Panc1 (cell line): Measurements from ENCODE around the gene MTX3. TPM values are rescaled to one million over a fixed set of nuclear protein-coding genes. Genes with fewer than 3 reads are reported as not detected.

Experiments used
- ATAC-seq: fragments of 200-7000 bp; cut with Tn5 transposase; 2 replicates; pipeline ENCODE4 v1.9.1; 2020; ENCODE audit warnings: mild to moderate bottlenecking, moderate library complexity
- BruUV-seq: library from RNA; stranded (reverse); fragments of 400-500 nt; replicated peaks from 2 replicates; lab custom pipeline; 2021; lab: Mats Ljungman, UMichigan
- CTCF ChIA-PET: fragments of 300-600 bp; sonication (Branson Sonifier 250); formaldehyde crosslinking; loops from one replicate; lab custom pipeline; 2022; ENCODE audit warnings: antibody characterized with exemption; lab: Charles Lee
- POLR2A ChIA-PET: fragments of 300-600 bp; sonication (Branson Sonifier 250); formaldehyde crosslinking; loops from one replicate; lab custom pipeline; 2022; ENCODE audit warnings: antibody characterized with exemption; lab: Charles Lee
- DNase-seq: peaks from one replicate; pipeline ENCODE4 v3.0.0-alpha.2; 2010; ENCODE audit warnings: low read depth, low spot score
- H3K27ac ChIP-seq: 2 replicates; pipeline ENCODE4 v1.5.1; 2011; ENCODE audit warnings: mild to moderate bottlenecking, low read length, inconsistent platforms
- H3K27me3 ChIP-seq: fragments of 200-500 bp; sonication (Bioruptor generic); 2 replicates; pipeline ENCODE4 v1.6.0; 2014; ENCODE audit warnings: low read length, inconsistent platforms; ENCODE audit not compliant: control insufficient read depth, insufficient read depth
- H3K36me3 ChIP-seq: fragments of 200-500 bp; sonication (Bioruptor generic); 2 replicates; pipeline ENCODE4 v1.5.1; 2014; ENCODE audit warnings: inconsistent platforms, mild to moderate bottlenecking, low read length, moderate library complexity; ENCODE audit not compliant: control insufficient read depth, insufficient read depth
- H3K4me1 ChIP-seq: 2 replicates; pipeline ENCODE4 v1.5.1; 2011; ENCODE audit warnings: inconsistent platforms, mild to moderate bottlenecking, low read length, moderate library complexity; ENCODE audit not compliant: control insufficient read depth, insufficient read depth
- H3K4me3 ChIP-seq, 2 experiments: 2 replicates each; pipeline ENCODE4 v1.5.1; 2011 to 2012; ENCODE audit warnings: low read depth in 2 of 2, low read length in 2 of 2, mild to moderate bottlenecking in 2 of 2, inconsistent platforms in 1 of 2, moderate library complexity in 1 of 2
- H3K9me3 ChIP-seq: fragments of 200-500 bp; sonication (Bioruptor generic); 2 replicates; pipeline ENCODE4 v1.5.1; 2014; ENCODE audit warnings: low read depth, mild to moderate bottlenecking, inconsistent platforms, low read length, moderate library complexity; ENCODE audit not compliant: control insufficient read depth, insufficient read depth
- CTCF ChIP-seq: fragments of 450-650 bp; IDR thresholded peaks from 2 replicates; pipeline ENCODE4 v1.5.1; 2017; ENCODE audit warnings: mild to moderate bottlenecking
- POLR2AphosphoS5 ChIP-seq: IDR thresholded peaks from 2 replicates; pipeline ENCODE4 v1.6.1; 2012; ENCODE audit warnings: mild to moderate bottlenecking, low read depth, low read length, moderate library complexity
- REST ChIP-seq, 2 experiments: IDR thresholded peaks; 2 replicates each; pipeline ENCODE4 v1.6.1; 2011 to 2012; ENCODE audit warnings: low read depth in 2 of 2, control low read depth in 1 of 2, low read length in 1 of 2, mild to moderate bottlenecking in 1 of 2, moderate library complexity in 1 of 2; ENCODE audit not compliant: insufficient read depth in 1 of 2
- SIN3A ChIP-seq: IDR thresholded peaks from 2 replicates; pipeline ENCODE4 v1.6.1; 2012; ENCODE audit warnings: low read depth, mild to moderate bottlenecking, low read length, moderate library complexity, borderline replicate concordance; ENCODE audit not compliant: insufficient read depth
- TCF7L2 ChIP-seq: IDR thresholded peaks from 2 replicates; pipeline ENCODE4 v1.6.1; 2011; ENCODE audit warnings: mild to moderate bottlenecking, low read depth, low read length, inconsistent platforms
- in situ Hi-C: cut with HindIII; loops from 2 replicates; pipeline ENCODE4 v1.10.0; 2016; ENCODE audit warnings: low sequenced_read_pairs, low pct_unique_long_range_greater_than_20kb
- intact Hi-C: fragments of 100-400 bp; cut with micrococcal nuclease; formaldehyde crosslinking; loops from one replicate; pipeline ENCODE4 v1.10.0; 2022; ENCODE audit not compliant: unreplicated experiment
- total RNA-seq: library from RNA; stranded (reverse); gene quantifications from one replicate; pipeline ENCODE4 v1.2.1, GENCODE V29; 2021; ENCODE audit not compliant: unreplicated experiment

Gene MTX3
- total RNA-seq, 1 experiment from 2014 or later = 18.1 TPM

- intact Hi-C loops = no loop called here
- POLR2A ChIA-PET = interaction anchor here (0.6 kb wide), 1 partner anchor 925 kb away, joined by 8 read pairs; no protein-coding TSS in a partner anchor
- BruUV-seq = no TSS peak
These were observed 861 bp downstream of the MTX3 start for GRCh38 chr5:79990205-79990597.

GRCh38 chr5:79986260-79986659 lies 4.8 kb downstream of the MTX3 start:
- BruUV-seq = no TSS peak
- DNase-seq = no peak
- H3K4me3 ChIP-seq = no peak overlapping the region
- intact Hi-C loops (no loop called here), in situ Hi-C loops (no loop called here)
- no peak for ATAC-seq
- no peaks in the 10 kb centered on the region; the same call in 1 of the 2 replicates for H3K9me3 ChIP-seq
- H3K4me1 ChIP-seq = peaks cover 5% of the 10 kb centered on the region; the same call in 1 of the 2 replicates
- ChIA-PET CTCF (no interaction called here), POLR2A (no interaction called here)
- TF ChIP-seq POLR2AphosphoS5 (no peak), REST (IDR thresholded peaks at IDR 0.05; ENCODE audit: insufficient read depth in 1 of 2, low read depth in 2 of 2, low read length in 1 of 2) (no peak), CTCF (no peak), TCF7L2 (no peak), SIN3A (no peak)
- no peaks in the 10 kb centered on the region for H3K27me3 ChIP-seq
- H3K27ac ChIP-seq = no peak overlapping the region
- H3K36me3 ChIP-seq = peaks cover 26% of the 10 kb centered on the region

More at GRCh38 chr5:79990205-79990597, 861 bp downstream of the MTX3 start:
- Histone ChIP-seq H3K4me3 (peak overlapping the region; percentile 80 to 93), H3K36me3 (peaks cover 17% of the 10 kb centered on the region), H3K27ac (peak overlapping the region; percentile 82), H3K9me3 (peaks cover 7% of the 10 kb centered on the region; the same call in 1 of the 2 replicates), H3K4me1 (peaks cover 5% of the 10 kb centered on the region; the same call in 1 of the 2 replicates), H3K27me3 (peaks cover 4% of the 10 kb centered on the region)
- in situ Hi-C loops = no loop called here
- ATAC-seq (no peak), DNase-seq (no peak)
- TF ChIP-seq TCF7L2 (no peak), REST (IDR thresholded peaks at IDR 0.05; ENCODE audit: insufficient read depth in 1 of 2, low read depth in 2 of 2, low read length in 1 of 2) (no peak), CTCF (no peak), SIN3A (no peak), POLR2AphosphoS5 (no peak)
- CTCF ChIA-PET = no interaction called here
